ENCODE results near the gene RPP25L.

GRCh38 chr9:34592895-34593601 lies 18.8 kb downstream of the RPP25L start:
- no peak for TF ChIP-seq CTCF (IDR thresholded peaks at IDR 0.05)
- TF ChIP-seq POLR2A (IDR thresholded peaks at IDR 0.05) = no peak
